Measurements from ENCODE around the gene MRPS12. TPM values are rescaled to one million over a fixed set of nuclear protein-coding genes. Genes with fewer than 3 reads are reported as not detected.

MRPS12 gene
- total and polyA plus RNA-seq, 2 of the 13 experiments (the other 11 are each of a cell fraction or from before 2014, with no cell fraction given) = 27.5 to 54.8 TPM

- TF ChIP-seq, protein P1, sequence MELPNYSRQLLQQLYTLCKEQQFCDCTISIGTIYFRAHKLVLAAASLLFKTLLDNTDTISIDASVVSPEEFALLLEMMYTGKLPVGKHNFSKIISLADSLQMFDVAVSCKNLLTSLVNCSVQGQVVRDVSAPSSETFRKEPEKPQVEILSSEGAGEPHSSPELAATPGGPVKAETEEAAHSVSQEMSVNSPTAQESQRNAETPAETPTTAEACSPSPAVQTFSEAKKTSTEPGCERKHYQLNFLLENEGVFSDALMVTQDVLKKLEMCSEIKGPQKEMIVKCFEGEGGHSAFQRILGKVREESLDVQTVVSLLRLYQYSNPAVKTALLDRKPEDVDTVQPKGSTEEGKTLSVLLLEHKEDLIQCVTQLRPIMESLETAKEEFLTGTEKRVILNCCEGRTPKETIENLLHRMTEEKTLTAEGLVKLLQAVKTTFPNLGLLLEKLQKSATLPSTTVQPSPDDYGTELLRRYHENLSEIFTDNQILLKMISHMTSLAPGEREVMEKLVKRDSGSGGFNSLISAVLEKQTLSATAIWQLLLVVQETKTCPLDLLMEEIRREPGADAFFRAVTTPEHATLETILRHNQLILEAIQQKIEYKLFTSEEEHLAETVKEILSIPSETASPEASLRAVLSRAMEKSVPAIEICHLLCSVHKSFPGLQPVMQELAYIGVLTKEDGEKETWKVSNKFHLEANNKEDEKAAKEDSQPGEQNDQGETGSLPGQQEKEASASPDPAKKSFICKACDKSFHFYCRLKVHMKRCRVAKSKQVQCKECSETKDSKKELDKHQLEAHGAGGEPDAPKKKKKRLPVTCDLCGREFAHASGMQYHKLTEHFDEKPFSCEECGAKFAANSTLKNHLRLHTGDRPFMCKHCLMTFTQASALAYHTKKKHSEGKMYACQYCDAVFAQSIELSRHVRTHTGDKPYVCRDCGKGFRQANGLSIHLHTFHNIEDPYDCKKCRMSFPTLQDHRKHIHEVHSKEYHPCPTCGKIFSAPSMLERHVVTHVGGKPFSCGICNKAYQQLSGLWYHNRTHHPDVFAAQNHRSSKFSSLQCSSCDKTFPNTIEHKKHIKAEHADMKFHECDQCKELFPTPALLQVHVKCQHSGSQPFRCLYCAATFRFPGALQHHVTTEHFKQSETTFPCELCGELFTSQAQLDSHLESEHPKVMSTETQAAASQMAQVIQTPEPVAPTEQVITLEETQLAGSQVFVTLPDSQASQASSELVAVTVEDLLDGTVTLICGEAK (IDR thresholded peaks at IDR 0.05) = no peak
- TF ChIP-seq, protein P1 (CRISPR knock-in tag; IDR thresholded peaks at IDR 0.05) = no peak
- TF ChIP-seq, protein P2, sequence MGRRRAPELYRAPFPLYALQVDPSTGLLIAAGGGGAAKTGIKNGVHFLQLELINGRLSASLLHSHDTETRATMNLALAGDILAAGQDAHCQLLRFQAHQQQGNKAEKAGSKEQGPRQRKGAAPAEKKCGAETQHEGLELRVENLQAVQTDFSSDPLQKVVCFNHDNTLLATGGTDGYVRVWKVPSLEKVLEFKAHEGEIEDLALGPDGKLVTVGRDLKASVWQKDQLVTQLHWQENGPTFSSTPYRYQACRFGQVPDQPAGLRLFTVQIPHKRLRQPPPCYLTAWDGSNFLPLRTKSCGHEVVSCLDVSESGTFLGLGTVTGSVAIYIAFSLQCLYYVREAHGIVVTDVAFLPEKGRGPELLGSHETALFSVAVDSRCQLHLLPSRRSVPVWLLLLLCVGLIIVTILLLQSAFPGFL (CRISPR knock-in tag; IDR thresholded peaks at IDR 0.05) = no peak
- TF ChIP-seq PLRG1 (conservative IDR thresholded peaks at IDR 0.05) (no peak), ZNF121 (CRISPR knock-in tag; IDR thresholded peaks at IDR 0.05) (peak; percentile 20; the same call in 1 of the 2 replicates), HNF4A (CRISPR knock-in tag; IDR thresholded peaks at IDR 0.05) (peak; percentile 22; the same call in 1 of the 2 replicates), ZNF367 (CRISPR knock-in tag; IDR thresholded peaks at IDR 0.05; ENCODE audit: borderline replicate concordance) (no peak), ZNF460 (CRISPR knock-in tag; IDR thresholded peaks at IDR 0.05; ENCODE audit: borderline replicate concordance) (peak; percentile 84), SALL2 (CRISPR knock-in tag; IDR thresholded peaks at IDR 0.05) (no peak), ZNF766 (CRISPR knock-in tag; IDR thresholded peaks at IDR 0.05; ENCODE audit: borderline replicate concordance) (no peak), FLYWCH1 (CRISPR knock-in tag; IDR thresholded peaks at IDR 0.05) (no peak), RARA (CRISPR knock-in tag; IDR thresholded peaks at IDR 0.05) (peak; percentile 51; the same call in 1 of the 2 replicates), TEAD3 (CRISPR knock-in tag; optimal IDR thresholded peaks at IDR 0.05; ENCODE audit: borderline replicate concordance) (peak; percentile 79), ZNF20 (CRISPR knock-in tag; IDR thresholded peaks at IDR 0.05) (no peak), ZNF772 (CRISPR knock-in tag; IDR thresholded peaks at IDR 0.05) (no peak), U2AF1 (optimal IDR thresholded peaks at IDR 0.05; ENCODE audit: low read depth, low read length) (no peak), NKX3-1 (CRISPR knock-in tag; IDR thresholded peaks at IDR 0.05) (no peak), SIN3B (IDR thresholded peaks at IDR 0.05; ENCODE audit: low read length) (no peak), ZNF331 (CRISPR knock-in tag; IDR thresholded peaks at IDR 0.05) (no peak), ZNF770 (CRISPR knock-in tag; IDR thresholded peaks at IDR 0.05) (peak; percentile 74), SIX1 (CRISPR knock-in tag; IDR thresholded peaks at IDR 0.05; ENCODE audit: borderline replicate concordance) (peak; percentile 41; the same call in 1 of the 2 replicates)
These were observed 28.9 kb downstream of the MRPS12 start (continued) for GRCh38 chr19:38959618-38960017.
